Natural killer cell (primary cell): Measurements from ENCODE around the gene SMC6. TPM values are rescaled to one million over a fixed set of nuclear protein-coding genes. Genes with fewer than 3 reads are reported as not detected.

Experiments
- ATAC-seq, 3 donors: fragments of 150-1000 bp in 2 of 3; fragments of 200-7000 bp in 1 of 3; cut with Tn5 transposase; 1 replicate in 1 of 3; 2 replicates in 2 of 3; pipeline ENCODE4 v1.10.0; 2021; ENCODE audit warnings: mild to moderate bottlenecking in 2 of 3, moderate library complexity in 2 of 3
- DNase-seq, 2 donors: peaks; one replicate each; pipeline versions ENCODE4 v3.0.0 to v3.0.0-alpha.2; 2013 to 2021; ENCODE audit warnings: mixed read lengths in 1 of 2
- H3K27ac ChIP-seq: one replicate; pipeline ENCODE4 v1.5.1; 2013; ENCODE audit warnings: mild to moderate bottlenecking, low read length
- H3K27me3 ChIP-seq: one replicate; pipeline ENCODE4 v1.6.1; 2013; ENCODE audit warnings: low read length; ENCODE audit not compliant: control insufficient read depth, insufficient read depth
- H3K36me3 ChIP-seq: one replicate; pipeline ENCODE4 v1.6.1; 2013; ENCODE audit warnings: low read length; ENCODE audit not compliant: control insufficient read depth, insufficient read depth
- H3K4me1 ChIP-seq: one replicate; pipeline ENCODE4 v1.6.1; 2013; ENCODE audit warnings: low read length; ENCODE audit not compliant: control insufficient read depth, insufficient read depth
- H3K4me3 ChIP-seq: one replicate; pipeline ENCODE4 v1.5.1; 2013; ENCODE audit warnings: low read length
- H3K9me3 ChIP-seq: one replicate; pipeline ENCODE4 v1.6.1; 2013; ENCODE audit warnings: low read length; ENCODE audit not compliant: control insufficient read depth, insufficient read depth
- H3K27ac Mint-ChIP-seq, 2 donors: one replicate each; pipeline ENCODE4 v1.8.0; 2022; ENCODE audit warnings: mild to moderate bottlenecking in 2 of 2, mixed read lengths in 2 of 2, moderate library complexity in 1 of 2
- H3K27me3 Mint-ChIP-seq, 2 donors: one replicate each; pipeline ENCODE4 v1.8.0; 2022; ENCODE audit warnings: low read depth in 2 of 2, mixed read lengths in 2 of 2
- H3K36me3 Mint-ChIP-seq: one replicate; pipeline ENCODE4 v1.8.0; 2022; ENCODE audit warnings: mixed read lengths
- H3K4me1 Mint-ChIP-seq, 2 donors: one replicate each; pipeline ENCODE4 v1.8.0; 2022; ENCODE audit warnings: mixed read lengths in 2 of 2
- H3K4me3 Mint-ChIP-seq: one replicate; pipeline ENCODE4 v1.8.0; 2022; ENCODE audit warnings: mild to moderate bottlenecking, moderate library complexity, mixed read lengths
- H3K9me3 Mint-ChIP-seq, 2 donors: one replicate each; pipeline ENCODE4 v1.8.0; 2022; ENCODE audit warnings: mixed read lengths in 2 of 2
- CTCF ChIP-seq: fragments of 200-600 bp; IDR thresholded peaks from one replicate; pipeline ENCODE4 v1.8.0; 2022; ENCODE audit warnings: antibody characterized with exemption
- WGBS: methylation state at CpG from one replicate; pipeline ENCODE4 v1.1.7; 2013; ENCODE audit warnings: missing lambda C conversion rate; ENCODE audit not compliant: insufficient coverage; 5-methylcytosine and 5-hydroxymethylcytosine counted together
- intact Hi-C: fragments of 100-400 bp; cut with micrococcal nuclease; formaldehyde crosslinking; loops from one replicate; pipeline ENCODE4 v1.14.2; 2022
- total RNA-seq, 4 donors: library from RNA; stranded (reverse); fragments of 120-200 nt in 1 of 4; gene quantifications; one replicate each; pipeline versions ENCODE4 v1.2.3 to v1.2.4, GENCODE V29; 2013 to 2022

Gene SMC6
- total RNA-seq, 3 donors from 2014 or later (not counting 1 experiment from before 2014, with no cell fraction given) = 14.0 to 22.3 (median 20.6) TPM

GRCh38 chr2:17718689-17719088 is 34.9 kb downstream of the SMC6 start:
- WGBS = 95% methylated on average over 3 of the region's 5 CpGs
- no peaks in the 10 kb centered on the region for H3K27me3 ChIP-seq
- Mint-ChIP-seq H3K27ac (no peak overlapping the region), H3K36me3 (no peaks in the 10 kb centered on the region), H3K4me1 (no peaks in the 10 kb centered on the region), H3K27me3 (no peaks in the 10 kb centered on the region), H3K9me3 (no peaks in the 10 kb centered on the region), H3K4me3 (no peak overlapping the region)
- intact Hi-C loops = loop anchor here (5.0 kb wide), 1 partner anchor 459 kb away; no protein-coding TSS in a partner anchor
- H3K4me1 ChIP-seq = no peaks in the 10 kb centered on the region
- ATAC-seq (no peak), DNase-seq (no peak)
- peaks cover 62% of the 10 kb centered on the region for H3K36me3 ChIP-seq
- no peak overlapping the region for H3K27ac ChIP-seq
- H3K9me3 ChIP-seq = no peaks in the 10 kb centered on the region
- no peak for TF ChIP-seq CTCF
- H3K4me3 ChIP-seq = no peak overlapping the region

GRCh38 chr2:17717666-17718065 is 35.9 kb downstream of the SMC6 start:
- Histone ChIP-seq H3K4me3 (no peak overlapping the region), H3K27me3 (no peaks in the 10 kb centered on the region), H3K9me3 (no peaks in the 10 kb centered on the region), H3K36me3 (peaks cover 65% of the 10 kb centered on the region), H3K4me1 (no peaks in the 10 kb centered on the region), H3K27ac (no peak overlapping the region)
- ATAC-seq (no peak), DNase-seq (no peak)
- Mint-ChIP-seq H3K27ac (no peak overlapping the region), H3K4me1 (no peaks in the 10 kb centered on the region), H3K4me3 (no peak overlapping the region), H3K27me3 (no peaks in the 10 kb centered on the region), H3K9me3 (no peaks in the 10 kb centered on the region), H3K36me3 (no peaks in the 10 kb centered on the region)
- 94% methylated on average over 3 of the region's 4 CpGs for WGBS
- no peak for TF ChIP-seq CTCF
- intact Hi-C loops = loop anchor here (5.0 kb wide), 1 partner anchor 460 kb away; no protein-coding TSS in a partner anchor

GRCh38 chr2:17713291-17713690 is 40.3 kb downstream of the SMC6 start:
- no peak for TF ChIP-seq CTCF
- no peak for DNase-seq
- intact Hi-C loops = no loop called here
- ATAC-seq = no peak
- Mint-ChIP-seq H3K9me3 (no peaks in the 10 kb centered on the region), H3K4me1 (no peaks in the 10 kb centered on the region), H3K4me3 (no peak overlapping the region), H3K27me3 (no peaks in the 10 kb centered on the region), H3K27ac (no peak overlapping the region), H3K36me3 (no peaks in the 10 kb centered on the region)
- Histone ChIP-seq H3K27ac (no peak overlapping the region), H3K4me1 (no peaks in the 10 kb centered on the region), H3K27me3 (no peaks in the 10 kb centered on the region), H3K4me3 (no peak overlapping the region), H3K36me3 (peaks cover 65% of the 10 kb centered on the region), H3K9me3 (no peaks in the 10 kb centered on the region)
- WGBS = 100% methylated on average over 1 of the region's 1 CpG

- Mint-ChIP-seq H3K27me3 (no peaks in the 10 kb centered on the region), H3K4me3 (no peak overlapping the region), H3K27ac (no peak overlapping the region), H3K4me1 (no peaks in the 10 kb centered on the region), H3K36me3 (no peaks in the 10 kb centered on the region), H3K9me3 (no peaks in the 10 kb centered on the region)
- ATAC-seq (no peak), DNase-seq (no peak)
- Histone ChIP-seq H3K9me3 (no peaks in the 10 kb centered on the region), H3K36me3 (peaks cover 63% of the 10 kb centered on the region), H3K4me3 (no peak overlapping the region), H3K4me1 (no peaks in the 10 kb centered on the region), H3K27me3 (no peaks in the 10 kb centered on the region), H3K27ac (no peak overlapping the region)
- intact Hi-C loops = no loop called here
- no peak for TF ChIP-seq CTCF
- 95% methylated on average over 7 of the region's 9 CpGs for WGBS
Measured at GRCh38 chr2:17710547-17711248, 42.9 kb downstream of the SMC6 start.
